Stimulated activated CD4-positive, alpha-beta T cell treated with anti-CD3 and anti-CD28 coated beads, TNF-alpha, amount 100 ng/mL, for 1 hour (primary cell): ENCODE measurements around the gene HRG.

Source experiments
- DNase-seq, 3 donors: peaks; one replicate each; pipeline ENCODE4 v3.0.0-alpha.2; 2020; ENCODE audit warnings: low read depth in 3 of 3, low spot score in 1 of 3

HRG gene

DNA sequence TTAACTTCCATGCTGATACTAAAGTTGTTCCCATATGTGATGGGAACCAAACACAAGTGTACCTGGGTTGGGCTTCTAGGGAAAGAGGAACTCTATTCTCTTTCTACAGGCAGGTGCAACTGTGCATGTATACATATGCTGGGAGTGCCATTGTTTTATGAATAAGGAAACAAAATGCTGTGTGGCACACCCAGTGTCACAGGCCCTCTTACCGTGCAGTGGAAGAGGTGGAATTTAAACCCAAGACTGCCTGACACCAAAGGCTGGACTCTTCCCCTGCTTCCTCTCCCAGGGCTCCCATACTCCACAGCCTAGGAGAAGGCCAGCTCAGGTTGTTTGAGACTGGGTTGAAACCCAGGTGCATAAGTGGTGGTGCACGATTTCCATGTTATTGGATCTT, 27.6 kb upstream of the HRG start:
- no peak for DNase-seq

DNA sequence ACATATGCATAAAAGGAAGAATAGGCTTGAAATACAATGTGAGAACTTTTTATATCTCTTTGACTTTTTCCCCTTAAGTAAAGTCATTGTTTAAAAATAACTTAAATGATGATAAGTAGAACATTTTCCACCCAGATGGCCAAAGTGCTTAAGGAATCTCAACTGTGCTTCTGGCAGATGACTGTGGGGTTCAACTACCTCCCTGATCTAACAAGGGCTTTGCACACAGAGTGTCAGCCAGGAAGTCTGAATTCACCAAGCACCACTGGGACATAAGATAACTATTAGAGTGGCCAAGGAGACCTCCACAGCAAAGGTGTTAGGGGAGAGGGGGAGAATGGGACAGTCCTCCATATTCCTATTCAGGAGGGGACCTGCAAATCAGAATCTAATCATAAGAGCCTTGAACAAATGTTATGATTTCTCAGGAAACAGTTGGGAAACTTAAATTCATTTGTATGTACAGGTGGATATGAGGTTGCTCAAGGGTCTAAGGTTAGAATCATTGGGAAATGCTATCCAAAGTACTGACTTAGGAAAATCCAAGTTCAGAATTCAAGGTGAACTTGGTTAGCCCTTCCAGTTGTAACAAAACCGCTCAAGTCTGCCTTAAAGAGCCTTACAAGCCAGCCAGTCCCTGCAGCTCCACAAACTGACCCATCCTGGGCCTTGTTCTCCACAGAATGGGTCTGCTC, 25.9 kb upstream of the HRG start, which contains the start of gene FETUB:
Gene FETUB (plus strand): TSS at position 622 of the 695 bp plus-strand sequence. CDS start 62 bp downstream, at position 684.
- no peak for DNase-seq

DNA sequence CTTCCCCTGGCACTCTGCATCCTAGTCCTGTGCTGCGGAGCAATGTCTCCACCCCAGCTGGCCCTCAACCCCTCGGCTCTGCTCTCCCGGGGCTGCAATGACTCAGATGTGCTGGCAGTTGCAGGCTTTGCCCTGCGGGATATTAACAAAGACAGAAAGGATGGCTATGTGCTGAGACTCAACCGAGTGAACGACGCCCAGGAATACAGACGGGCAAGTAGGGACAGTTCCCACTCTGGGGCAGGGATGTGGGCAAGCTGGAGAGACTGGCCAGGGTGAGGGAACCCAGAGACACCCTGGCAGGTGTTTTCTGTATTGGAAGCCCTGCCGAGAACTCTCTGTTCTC, 25.4 kb upstream of the HRG start:
- no peak for DNase-seq

DNA sequence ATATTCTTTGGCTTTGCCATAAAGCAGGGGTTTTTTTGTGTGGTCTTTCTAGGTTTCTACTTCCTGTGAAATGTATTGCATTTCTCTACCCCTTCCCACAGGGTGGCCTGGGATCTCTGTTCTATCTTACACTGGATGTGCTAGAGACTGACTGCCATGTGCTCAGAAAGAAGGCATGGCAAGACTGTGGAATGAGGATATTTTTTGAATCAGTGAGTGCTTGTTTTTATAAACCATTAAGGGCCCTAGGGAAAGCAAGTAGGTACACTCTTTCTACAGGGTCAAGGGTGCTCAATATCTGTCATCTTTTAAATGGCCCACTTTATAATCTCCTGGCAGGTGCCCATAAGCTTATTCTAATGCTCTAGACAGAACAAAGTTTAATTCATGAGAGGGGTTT, 24.9 kb upstream of the HRG start:
- DNase-seq, result no peak

DNA sequence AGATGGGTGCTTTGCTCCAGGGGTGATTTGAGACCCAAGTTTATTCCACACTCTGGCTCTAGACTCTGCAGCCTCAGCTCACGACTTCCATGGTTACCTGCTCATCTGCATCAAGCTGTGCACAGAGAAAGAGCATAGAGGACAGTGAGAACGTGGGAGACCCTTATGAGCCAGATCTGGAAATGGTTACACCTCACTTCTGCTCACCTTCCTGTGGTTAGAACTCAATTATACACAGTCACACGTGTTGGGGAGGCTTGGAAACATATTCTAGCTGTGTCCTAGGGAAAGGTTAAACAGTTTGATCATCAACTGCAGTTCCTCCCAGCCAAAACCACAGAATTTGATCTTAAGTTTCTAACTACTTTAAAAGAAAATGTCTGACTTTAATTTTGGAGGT, 23.8 kb upstream of the HRG start:
- DNase-seq, result no peak

DNA sequence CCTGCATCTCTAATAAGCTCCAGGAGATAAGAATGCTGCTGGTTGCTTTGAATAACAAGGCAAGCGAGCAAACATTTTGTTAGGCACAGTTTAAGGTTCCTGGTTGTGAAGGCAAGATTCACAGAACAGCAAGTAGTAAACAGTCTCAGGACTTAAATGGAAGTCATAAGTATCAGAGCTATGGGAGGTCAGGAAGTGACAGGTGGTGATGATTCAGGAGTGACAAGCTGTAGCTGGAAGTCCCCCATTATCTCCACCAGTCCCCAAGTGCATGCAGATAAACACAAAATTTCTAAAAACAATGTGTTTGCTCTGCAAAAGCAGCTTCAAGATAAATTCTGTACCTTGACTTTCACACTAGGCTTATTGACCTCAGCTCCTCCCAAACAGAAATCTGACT, 22.3 kb upstream of the HRG start:
- DNase-seq, result no peak

DNA sequence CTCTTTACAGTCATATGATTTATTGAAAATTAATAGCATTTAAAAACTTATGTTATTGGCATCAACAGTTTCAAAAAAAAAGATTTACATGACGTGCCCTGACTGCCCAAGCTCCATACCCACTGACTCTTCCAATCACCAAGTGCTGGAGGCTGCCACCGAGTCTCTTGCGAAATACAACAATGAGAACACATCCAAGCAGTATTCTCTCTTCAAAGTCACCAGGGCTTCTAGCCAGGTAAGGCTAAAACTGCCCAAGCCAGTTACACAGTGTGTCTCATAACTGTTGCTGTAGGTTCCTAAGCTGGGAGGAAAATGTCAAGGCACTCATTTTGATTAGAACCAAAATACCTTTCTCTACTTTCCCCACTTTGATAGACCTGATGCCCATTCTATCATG, 21.1 kb upstream of the HRG start:
- no peak for DNase-seq

DNA sequence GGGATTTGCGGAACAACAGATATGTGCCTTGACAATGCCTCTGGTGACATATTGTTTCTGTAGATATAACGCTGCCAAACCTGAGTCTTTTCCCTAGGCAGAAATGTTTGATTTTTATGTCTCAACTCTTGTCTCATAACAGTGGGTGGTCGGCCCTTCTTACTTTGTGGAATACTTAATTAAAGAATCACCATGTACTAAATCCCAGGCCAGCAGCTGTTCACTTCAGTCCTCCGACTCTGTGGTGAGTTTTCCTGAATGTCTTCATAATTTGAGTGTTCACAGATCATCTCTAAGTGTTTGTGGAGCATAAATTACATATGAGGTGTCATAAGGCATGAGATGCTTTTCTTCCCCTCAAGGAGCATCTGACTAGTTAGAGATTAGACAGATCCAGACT, 19.7 kb upstream of the HRG start:
- no peak for DNase-seq

DNA sequence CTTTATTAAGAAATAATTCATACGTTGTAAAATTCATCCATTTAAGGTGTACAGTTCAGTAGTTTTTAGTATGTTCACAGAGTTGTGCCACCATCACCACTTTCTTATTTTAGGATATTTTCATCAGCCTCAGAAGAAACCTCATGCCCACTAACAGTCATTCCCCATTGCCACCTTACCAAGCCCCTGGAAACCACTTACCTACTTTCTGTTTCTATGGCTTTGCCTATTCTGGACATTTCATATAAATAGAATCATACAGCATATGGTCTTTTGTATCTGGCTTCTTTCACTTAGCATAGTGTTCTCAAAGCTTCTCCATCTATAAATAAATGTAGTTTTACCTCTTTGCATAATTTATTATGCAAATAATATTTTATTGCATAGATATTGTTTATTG, 19.0 kb upstream of the HRG start:
- no peak for DNase-seq

DNA sequence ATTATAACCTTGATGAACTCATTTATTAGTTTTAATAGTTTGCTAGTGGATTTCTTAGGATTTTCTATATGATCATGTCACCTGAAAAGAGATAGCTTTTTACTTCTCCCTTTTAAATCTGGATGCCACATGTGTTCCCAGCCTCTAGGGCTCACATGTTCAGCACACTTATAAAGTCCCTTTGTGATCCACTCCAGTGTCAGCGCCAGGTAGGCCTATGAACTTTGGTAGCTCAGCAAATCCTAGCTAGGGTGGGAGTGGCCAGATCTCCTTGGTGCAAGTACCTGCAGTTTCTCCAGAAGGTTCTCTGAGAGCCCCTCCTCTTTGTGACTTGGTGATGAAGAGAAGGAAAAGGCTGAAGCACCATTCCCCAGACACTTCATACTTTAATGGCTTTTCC, 17.0 kb upstream of the HRG start:
- DNase-seq, result no peak

DNA sequence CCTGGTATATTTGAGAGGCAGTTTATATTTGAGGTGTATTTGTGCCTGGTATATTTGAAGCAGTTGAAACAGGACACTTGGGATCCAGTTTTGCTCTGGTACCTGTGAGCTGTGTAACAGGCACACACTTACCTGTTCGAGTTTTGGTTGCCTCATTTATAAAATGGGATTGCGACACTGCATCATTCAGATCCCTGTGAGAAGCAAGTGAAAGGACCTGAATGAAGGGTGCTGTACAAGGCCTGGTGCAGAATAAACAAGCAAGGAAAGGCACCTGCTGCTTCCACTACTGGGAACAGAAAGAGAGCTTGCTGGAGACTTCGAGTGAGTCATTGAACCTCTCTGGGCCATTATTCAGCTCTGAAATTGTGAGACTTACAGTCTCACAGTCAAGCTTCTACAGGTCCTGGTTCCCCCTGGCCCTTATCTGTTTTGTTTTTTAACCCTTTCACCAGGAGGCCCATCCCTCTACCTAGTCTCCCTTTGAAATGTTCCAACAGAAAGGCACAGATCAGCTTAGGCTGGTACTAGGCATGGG, 14.1 kb upstream of the HRG start:
- DNase-seq, result no peak

DNA sequence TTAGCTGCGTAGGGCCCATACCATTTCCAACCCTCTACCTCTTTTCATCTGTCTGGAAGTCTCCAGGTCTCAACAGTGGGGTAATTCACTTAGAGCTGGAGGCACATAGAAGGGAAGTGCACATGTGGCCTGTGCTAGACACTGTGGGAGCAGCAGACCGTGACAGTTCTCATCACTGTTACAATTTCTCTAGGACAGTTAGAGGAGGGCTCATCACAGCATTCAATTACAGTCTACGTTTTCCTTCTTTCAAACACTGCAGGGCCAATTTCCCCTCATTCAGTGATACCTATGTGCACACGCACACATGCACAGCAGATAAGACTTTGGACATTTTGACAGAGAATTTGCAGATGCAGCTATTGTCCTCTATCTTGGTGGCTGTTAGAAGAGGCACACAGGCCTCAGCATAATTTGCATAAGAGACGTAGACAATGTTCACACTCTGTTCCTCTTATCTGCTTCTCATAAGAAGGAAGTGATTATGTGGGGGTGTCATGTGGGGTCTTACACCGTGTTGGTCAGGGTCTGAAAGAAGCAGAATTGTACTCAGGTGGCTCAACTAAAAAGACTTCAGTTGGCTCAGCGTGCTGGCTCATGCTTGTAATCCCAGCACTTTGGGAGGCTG, 12.6 kb upstream of the HRG start:
- no peak for DNase-seq

DNA sequence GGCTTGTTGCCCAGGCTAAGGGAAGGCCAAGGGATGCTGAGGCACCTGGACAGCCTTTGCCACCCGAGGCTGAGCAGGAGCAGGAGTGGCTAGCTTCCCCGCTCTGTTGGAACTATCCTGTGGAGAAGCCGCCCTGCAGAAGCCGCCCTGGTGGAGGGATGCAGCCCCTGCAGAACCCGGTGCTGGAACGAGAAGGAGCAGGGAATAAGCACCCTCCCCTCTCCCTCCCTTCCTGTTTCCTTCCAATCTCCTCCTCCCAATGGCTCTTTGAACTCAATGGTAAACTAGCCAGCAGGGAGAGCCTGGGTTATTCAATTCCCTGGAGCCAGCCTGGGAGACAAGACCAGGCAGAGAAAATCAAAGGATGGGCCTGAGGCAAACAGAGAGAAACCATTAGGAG, 11.8 kb upstream of the HRG start:
- DNase-seq, result no peak

DNA sequence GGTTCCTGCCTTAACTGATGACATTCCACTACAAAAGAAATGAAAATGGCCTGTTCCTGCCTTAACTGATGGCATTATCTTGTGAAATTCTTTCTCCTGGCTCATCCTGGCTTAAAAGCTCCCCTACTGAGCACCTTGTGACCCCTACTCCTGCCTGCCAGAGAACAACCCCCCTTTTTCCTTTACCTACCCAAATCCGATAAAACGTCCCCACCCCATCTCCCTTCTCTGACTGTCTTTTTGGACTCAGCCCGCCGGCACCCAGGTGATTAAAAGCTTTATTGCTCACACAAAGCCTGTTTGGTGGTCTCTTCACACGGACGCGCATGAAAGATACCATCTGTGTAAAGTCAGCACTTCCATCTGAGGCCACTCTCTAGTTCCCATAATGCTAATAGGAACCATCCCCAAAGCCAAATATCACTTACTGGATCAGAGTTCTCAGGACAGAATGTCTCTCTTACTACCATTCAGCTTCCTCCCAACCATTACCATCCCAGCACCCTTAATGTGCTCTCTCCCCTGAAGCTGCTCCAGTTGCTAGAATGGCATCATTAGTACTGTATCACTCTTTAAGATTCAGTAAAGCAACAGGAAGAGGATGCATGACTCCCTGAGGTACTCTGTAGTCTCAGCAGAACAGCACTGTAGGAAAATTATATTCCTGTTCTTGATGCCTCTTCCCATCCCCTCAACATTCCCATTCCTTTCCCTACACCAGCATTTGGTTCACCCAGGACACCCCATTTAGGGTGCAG, 2.3 kb upstream of the HRG start:
- no peak for DNase-seq

DNA sequence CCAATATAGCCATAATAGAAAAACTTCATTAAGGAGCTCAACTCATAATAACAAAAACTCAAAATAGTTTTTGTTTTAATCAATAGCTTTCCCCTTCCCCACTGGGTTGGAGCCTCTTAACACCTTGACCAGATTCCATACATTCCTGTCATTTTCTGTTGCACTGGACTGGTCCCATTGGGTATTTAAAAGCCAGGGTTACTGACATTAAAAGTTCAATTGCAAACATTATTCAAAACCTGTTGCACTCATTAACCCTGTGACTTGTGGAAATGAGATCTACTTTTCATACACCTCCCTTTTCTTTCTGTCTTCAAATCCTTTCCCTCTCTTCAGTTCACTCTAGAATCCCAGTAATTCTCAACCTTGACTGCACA, 1.7 kb upstream of the HRG start:
- DNase-seq, result no peak

DNA sequence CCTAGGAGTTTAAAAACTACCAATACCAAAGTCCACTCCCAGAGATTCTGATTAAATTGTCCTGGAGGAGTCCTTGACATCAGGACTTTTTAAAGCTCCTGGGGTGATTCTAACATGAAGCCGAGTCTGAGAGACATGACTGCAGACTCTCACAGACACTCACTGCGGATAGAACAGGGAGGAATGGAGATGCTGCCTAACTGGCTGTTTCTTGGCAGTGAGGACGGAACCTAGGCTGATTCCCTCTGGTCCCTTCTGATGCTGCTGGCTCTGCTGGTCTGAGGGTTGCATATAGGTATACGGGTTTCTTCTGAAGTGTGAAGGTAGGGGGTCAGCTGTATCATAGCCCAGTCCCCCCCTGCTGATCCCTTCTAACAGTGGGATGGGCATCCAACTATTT, 1.3 kb upstream of the HRG start:
- no peak for DNase-seq

DNA sequence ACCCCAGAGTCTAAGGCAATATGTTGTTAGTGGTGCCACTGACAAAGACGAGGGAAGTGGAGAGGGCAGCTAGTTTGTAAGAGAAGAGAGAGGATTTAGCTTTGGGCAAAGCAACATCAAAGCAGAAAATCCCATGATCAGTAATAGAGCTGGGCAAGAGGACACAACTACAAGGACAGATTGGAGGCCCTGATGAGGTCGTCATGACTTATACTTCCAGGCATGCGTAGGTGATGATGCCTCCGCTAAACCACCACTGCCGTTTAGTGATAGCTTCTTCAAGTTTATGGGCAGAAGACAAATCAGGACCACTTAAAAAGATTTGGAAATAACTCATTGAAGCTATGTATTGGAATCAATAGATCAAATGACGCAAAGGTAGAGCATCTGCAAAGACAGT, 2.6 kb downstream of the HRG start:
- no peak for DNase-seq

DNA sequence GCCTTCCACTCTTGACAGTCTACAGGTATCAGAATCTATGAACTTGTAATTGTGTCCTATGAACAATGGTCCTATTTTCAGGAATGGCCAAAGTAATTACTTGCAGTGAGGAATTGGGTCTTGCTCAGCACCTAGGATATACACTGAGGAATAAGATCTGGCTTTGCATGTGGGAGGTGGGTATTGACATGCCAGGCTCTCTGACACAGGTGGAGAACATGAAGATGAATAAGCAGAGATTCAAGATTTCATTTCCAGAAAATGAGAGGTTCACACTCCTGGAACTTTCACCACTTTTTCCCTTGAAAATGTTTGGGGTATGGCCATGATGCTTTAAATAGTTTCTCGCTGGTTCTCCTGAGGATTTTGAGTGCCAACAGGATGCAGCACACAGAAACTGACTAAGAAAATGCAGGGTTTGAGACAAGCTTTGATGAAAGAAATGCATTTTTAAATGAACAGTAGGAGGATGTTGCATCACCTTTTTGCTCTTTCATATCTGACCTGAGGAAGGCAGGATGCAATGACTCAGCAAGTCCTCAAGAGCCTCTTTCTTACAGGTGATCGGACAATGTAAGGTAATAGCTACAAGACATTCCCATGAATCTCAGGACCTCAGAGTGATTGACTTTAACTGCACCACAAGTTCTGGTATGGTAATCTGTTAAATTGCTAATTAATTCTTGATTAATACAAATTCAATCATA, 3.7 kb downstream of the HRG start:
- DNase-seq, result no peak

DNA sequence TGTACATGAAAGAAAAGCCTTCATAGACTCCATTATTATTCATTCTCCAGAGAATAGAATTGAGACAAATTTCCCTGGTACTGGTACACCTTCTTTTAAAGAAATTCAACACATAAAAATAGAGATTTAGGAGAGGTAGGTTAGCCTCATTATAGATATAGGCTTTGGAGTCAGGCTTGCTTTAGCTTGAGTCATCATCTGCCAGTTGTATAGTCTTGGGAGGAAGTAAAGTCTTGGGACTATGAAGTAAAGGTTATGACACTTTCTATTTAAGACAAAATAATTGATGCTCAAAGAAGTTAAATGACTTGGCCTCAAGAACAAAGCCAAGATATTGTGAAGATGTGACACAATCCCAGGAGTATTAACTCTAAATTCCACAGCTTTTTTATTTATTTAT, 4.3 kb downstream of the HRG start:
- DNase-seq, result no peak

DNA sequence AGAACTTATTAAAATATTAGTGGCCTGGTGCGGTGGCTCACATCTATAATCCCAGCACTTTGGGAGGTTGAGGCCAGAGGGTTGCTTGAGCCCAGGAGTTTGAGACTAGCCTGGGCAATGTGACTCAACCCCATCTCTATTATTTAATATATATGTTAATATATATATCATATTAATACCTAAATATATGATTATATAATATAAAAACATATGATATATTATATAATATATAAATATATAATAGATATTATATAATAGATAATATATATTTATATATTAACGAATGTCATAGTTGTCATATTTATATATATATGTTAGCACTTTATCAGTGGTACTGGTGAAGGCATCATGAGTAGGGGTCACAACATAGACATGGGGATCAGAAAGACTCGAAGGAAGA, 5.2 kb downstream of the HRG start:
- DNase-seq, result no peak

DNA sequence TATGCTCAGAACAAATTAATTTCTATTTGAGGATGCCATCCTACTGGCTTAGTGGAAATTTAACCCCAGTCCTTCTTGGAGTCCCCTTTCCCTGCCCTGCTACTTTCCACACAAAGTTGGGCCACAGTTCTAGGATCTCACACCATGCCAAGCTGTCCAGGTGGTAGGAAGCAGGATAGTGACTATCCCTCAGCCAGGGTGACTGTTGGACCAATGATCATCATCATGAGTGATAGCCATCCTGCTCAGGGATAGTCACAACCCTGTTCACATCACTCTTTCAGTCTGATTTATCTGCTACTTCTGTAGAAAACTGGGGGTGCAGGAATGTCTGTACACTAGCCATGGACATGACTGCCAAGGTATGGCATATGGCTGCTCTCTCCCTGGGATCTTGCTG, 12.8 kb downstream of the HRG start:
- no peak for DNase-seq

DNA sequence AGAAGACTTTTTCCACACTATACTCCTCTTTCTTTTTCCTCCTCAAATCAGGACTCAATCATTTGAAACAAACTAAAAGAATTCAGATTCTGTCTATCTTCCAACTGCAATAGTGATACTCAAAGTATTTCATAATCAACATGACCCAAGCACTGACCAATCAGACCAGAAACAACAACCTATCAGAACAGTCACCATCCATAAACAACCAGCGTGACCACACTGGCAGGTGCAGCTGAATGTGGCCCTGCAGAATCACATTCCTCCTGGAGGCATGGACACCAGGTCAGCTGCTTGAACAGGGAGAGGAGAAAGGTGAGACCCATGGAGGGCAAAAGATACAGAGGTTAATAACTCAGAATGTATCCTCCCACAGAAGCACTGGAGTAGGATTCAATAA, 13.3 kb downstream of the HRG start:
- DNase-seq, result no peak
